ENCODE results near the gene USP47.

DNA sequence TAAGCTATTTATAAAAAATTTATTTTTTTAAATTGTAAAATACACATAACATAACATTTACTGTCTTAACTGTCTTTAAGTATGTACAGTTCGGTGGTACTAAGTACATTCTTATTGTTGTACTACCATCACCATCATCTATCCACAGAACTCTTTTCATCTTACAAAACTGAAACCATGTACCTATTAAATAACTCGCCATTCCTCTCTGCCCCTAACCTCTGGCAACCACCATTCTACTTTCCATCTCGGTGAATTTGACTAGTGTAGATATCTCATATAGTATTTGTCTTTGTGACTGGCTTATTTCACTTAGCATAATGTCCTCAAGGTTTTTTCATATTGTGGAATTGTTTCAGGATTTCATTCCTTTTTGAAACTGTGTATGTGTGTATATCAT is 22.6 kb downstream of the USP47 start:
- TF ChIP-seq, protein P1, sequence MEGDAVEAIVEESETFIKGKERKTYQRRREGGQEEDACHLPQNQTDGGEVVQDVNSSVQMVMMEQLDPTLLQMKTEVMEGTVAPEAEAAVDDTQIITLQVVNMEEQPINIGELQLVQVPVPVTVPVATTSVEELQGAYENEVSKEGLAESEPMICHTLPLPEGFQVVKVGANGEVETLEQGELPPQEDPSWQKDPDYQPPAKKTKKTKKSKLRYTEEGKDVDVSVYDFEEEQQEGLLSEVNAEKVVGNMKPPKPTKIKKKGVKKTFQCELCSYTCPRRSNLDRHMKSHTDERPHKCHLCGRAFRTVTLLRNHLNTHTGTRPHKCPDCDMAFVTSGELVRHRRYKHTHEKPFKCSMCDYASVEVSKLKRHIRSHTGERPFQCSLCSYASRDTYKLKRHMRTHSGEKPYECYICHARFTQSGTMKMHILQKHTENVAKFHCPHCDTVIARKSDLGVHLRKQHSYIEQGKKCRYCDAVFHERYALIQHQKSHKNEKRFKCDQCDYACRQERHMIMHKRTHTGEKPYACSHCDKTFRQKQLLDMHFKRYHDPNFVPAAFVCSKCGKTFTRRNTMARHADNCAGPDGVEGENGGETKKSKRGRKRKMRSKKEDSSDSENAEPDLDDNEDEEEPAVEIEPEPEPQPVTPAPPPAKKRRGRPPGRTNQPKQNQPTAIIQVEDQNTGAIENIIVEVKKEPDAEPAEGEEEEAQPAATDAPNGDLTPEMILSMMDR (IDR thresholded peaks at IDR 0.05): no peak
- no peak for TF ChIP-seq ZFX (IDR thresholded peaks at IDR 0.05; ENCODE audit: borderline replicate concordance)

Data from 22Rv1 (cell line).